LNCAP (cell line): Measurements from ENCODE around the gene KLF13.

Source experiments
- TF ChIP-seq, protein P1 (sequence below): fragments of 450-650 bp; IDR thresholded peaks from 2 replicates; pipeline ENCODE4 v1.5.1; 2017; ENCODE audit warnings: mild to moderate bottlenecking

The KLF13 gene

DNA sequence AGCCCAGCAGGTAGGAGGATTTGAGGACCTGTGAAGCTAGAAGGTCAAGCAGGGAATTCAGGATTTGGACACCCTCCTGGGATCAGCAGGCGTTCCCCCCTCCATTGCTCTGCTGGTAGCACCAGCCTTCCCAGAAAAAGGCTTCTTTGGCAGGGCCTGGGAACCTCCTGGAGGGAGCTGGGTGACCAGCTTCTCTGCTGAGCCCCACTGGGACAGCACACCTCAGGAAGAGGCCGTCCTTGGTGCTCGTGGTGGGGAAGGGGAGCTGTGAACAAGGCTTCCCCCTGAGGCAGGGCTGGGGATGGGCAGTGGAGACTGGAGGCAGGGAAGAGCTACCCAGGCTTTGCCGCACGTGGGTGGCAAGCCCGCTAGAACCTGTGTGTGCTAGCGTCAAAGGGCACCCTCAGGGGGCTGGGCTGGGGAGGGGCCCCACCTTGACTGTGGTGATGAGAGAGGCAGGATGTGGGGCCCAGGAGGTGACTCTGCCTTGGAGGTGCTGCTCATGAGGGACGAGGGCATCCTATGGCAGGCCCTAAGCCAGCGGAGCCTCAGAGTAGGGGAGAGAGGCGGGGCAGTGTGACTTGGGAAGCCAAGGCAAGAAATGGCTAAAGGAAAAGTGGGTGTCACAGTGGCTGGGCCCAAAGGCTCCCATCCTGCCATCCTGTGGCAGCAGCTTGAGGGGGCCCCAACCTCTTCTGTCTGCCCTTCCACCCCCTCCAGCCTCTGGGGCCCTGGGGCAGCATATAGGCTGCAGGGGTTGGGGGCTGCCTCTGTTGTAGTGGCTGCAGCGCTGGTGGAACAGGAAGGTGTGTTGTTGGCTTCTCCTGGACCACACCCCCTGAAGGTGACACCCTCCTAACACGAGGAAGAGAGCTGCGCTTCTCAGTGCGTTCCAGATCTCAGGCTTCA lies 20.7 kb downstream of the KLF13 start:
- TF ChIP-seq, protein P1, sequence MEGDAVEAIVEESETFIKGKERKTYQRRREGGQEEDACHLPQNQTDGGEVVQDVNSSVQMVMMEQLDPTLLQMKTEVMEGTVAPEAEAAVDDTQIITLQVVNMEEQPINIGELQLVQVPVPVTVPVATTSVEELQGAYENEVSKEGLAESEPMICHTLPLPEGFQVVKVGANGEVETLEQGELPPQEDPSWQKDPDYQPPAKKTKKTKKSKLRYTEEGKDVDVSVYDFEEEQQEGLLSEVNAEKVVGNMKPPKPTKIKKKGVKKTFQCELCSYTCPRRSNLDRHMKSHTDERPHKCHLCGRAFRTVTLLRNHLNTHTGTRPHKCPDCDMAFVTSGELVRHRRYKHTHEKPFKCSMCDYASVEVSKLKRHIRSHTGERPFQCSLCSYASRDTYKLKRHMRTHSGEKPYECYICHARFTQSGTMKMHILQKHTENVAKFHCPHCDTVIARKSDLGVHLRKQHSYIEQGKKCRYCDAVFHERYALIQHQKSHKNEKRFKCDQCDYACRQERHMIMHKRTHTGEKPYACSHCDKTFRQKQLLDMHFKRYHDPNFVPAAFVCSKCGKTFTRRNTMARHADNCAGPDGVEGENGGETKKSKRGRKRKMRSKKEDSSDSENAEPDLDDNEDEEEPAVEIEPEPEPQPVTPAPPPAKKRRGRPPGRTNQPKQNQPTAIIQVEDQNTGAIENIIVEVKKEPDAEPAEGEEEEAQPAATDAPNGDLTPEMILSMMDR = no peak

DNA sequence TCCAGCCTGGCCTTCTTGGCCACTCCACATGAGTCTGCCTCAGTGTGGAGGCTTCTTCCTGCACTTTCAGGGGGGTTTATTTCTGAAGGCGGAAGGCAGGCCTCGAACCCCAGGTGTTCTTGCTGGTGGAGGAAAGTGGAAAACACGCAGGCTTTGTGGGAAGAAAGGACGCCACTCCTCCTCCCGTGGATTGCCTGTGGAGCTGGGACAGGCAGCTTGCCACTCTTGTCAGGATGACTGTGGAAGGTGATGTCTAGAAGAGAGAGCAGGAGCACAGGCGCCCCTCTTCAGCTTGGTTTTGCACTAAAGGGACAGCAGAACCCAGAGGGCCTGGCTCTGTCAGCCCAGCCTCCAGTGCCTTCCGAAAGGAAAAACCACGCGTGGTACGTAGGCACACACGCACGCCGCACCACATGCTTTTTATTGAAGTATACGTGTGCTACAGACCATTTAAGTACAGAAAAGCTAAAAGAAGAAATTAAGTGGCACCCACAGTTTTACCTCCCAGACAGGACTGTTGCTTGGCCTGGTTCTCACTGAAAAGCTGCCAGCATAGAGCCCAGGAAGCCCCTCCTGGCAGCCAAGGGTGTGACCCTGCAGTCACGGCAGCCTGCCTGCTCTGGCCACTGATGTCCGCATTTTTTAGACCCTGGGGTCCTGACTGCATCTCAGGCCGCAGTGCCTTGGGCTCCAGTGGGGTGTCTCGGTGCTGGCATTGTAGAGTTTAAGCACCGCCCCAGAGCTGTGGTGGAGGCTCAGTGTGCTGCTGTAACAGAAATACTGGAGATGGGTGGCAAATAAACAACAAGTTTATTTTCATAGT lies 21.6 kb downstream of the KLF13 start:
- TF ChIP-seq, protein P1 = no peak

DNA sequence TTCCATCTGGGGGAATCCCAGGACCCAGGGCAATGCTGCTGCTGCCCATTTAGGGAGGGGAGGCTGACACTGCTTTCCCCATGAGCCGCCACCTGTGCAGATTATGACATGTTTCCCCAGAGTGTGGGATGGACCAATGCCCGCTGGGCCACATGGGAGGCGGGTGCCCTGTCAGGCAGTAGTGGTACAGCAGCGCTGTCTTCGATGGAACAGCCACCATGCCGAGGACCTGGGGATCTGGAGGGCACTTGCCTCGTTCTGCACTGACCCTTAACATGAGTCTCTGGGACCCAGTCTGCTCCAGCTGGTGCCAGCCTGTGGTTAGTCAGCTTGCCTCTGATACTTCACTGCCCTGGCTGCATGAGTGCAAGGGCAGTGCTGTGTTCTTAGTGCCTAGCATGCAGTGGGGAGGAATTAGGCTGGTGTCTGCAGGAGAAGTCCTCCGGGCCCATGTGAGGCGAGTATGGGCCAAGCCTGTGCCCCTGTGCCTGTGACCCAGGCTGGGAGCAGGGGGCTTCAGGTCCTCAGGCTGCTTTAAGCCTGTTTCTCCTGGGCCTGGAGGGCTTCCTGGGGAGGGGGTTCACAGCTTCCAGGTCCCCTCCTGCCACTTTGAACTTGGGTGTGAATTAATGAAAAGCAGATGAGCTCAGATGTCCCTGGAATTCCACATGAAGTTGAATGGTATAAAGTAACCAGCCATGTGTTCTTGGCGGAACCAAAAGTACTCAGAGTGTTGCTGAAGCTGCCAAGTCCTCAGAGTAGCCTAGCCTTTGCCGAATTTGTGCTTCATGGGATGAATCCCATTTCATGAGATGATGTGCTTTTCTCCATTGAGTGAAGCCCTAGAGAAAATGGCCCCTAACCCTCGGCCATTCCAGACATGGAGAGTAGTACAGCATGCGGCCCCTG lies 22.9 kb downstream of the KLF13 start:
- TF ChIP-seq, protein P1 = no peak

DNA sequence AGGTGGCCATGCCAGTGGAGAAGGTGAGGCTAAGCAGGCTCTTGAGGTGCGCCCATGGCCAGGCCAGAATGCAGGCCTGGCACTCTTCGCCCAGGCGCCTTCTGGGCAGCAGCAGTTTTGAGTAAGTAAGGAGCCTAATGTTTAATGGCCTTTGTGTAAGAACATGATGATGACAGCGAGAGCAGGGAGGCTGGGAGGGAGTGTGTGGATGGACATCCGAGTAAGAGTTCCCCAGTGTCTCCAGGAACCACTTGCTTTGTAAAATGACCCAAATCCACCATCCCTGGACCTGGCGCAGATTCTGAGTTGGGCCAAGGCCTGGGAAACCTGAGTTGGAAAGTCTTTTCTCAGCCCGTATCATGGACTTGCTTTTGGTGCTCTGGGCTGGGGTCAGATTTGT lies 24.1 kb downstream of the KLF13 start:
- TF ChIP-seq, protein P1 = no peak

DNA sequence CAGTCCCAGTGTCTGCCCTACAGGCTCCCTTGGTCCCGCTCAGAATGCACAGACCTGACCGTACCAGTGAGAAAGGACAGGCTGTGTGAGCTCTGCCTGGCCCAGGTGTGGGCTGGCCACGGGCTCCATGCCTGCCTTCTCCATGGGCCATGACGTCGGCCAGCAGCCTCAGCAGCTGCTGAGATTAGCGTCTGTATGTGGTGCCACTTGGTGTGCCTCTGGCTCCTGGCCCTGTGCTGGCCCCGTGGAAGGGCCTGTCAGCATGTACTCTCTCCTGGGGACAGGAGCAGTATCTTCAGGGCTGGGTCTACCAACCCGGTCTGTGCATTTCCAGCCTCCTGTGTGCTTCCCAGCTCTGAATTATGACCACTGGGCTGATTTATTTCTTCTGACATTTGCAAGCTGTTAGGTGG lies 25.7 kb downstream of the KLF13 start:
- TF ChIP-seq, protein P1 = no peak

DNA sequence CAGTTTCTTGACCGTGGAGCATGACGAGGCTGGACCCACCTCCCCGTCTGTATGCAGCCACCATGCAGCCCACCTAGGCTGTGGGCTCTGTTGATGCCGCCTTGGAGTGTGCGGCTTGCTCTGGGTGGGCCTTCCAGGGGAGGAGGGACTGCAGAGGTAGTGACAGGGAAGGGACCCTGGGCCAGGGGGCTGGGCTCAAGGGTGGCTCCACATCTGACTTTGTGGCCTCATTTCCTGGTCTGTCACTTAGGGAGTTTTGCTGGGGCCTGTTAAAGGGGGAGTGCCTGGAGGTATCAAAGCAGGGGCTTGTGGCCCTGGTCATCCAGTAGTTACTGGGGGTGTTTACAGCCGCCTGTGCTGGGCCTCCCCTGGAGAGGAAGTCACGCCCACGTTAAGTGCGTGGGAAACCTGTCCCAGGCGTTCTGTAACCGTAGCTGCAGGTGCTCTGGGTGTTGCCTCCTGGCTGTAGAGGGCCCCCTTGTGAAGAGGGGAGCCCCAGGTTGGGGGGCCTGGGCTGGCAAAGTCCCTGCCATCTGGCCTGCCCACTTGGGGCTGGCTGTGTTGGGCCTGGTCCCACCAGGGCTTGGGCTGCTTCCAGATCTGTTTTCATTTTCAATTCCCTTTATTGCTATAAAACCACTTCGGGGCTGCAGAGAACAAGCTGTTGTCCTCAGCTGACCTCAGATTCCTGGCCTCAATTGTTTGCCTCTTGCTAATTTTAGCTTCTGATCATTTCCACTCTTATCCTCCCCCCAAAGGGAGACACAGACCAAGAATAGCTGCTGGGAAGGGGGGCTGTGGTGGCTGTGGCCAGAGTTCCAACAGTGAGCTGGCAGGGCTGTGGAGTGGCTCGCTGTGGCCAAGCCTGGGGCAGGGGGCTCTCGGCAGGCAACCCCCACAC lies 26.5 kb downstream of the KLF13 start:
- TF ChIP-seq, protein P1 = no peak
